NCI-H2081 treated with DMSO at 0.1 percent for 48 hours (cell line): Measurements from ENCODE around the gene CALR3.
"Not testable (repeated sequence)": the region's sequence is repeated elsewhere in the genome, so short reads cannot be mapped to it uniquely, and the experiment has no call there.

Experiments used
- DNase-seq: peaks from one replicate; lab custom pipeline; 2025; lab: John Stamatoyannopoulos, UW

CALR3 gene, protein sequence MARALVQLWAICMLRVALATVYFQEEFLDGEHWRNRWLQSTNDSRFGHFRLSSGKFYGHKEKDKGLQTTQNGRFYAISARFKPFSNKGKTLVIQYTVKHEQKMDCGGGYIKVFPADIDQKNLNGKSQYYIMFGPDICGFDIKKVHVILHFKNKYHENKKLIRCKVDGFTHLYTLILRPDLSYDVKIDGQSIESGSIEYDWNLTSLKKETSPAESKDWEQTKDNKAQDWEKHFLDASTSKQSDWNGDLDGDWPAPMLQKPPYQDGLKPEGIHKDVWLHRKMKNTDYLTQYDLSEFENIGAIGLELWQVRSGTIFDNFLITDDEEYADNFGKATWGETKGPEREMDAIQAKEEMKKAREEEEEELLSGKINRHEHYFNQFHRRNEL

GRCh38 chr19:16495982-16496612, at the start of gene CALR3, which contains the start of gene C19orf44:
TSS of gene CALR3 (minus strand) at chr19:16496167. CDS start at chr19:16496129, 38 bp downstream.
TSS of gene C19orf44 (plus strand) at chr19:16496394. CDS start at chr19:16500793, 4,399 bp downstream.
- DNase-seq, result peak; percentile 94

- no peak for DNase-seq
These were observed 48.7 kb upstream of the CALR3 start for GRCh38 chr19:16544473-16545231.

DNA sequence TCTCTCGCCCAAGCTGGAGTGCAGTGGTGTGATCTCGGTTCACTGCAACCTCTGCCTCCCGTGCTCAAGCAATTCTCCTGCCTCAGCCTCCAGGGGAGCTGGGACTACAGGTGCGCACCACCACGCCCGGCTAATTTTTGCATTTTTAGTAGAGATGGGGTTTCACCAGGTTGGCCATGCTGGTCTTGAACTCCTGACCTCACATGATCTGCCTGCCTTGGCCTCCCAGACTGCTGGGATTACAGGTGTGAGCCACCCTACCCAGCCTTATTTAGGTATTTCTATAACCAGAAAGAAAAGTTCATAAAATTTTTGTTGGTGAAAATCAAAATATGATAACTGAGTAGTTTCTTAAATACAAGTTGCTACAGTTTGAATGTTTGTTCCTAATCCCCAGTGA, 47.8 kb upstream of the CALR3 start:
- DNase-seq, result not testable (repeated sequence)

DNA sequence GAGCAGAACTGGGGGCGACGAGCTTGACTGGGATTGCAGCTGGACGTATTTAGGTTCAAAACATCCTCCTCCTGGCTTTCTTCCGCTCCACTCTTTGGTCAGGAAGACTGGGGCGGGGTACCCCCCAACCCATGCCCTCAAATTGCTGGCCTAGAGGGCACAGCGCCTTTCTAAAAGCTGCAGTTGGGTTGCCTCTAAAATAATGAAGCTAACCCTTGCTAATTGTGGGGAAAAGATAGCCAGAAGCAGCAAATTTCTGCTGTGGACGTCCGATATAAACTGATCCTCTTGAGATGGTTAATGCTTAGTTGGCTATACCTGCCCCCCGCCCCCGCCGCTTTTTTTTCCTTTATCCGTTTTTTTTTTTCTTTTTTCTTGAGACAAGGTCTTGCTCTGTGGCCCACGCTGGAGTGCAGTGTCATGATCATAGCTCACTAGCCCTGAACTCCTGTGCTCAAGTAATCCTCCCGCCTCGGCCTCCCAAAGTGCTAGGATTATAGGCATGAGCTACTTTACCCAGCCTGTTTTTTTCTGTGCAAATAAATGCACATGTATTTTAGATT, 47.0 kb upstream of the CALR3 start:
- no peak for DNase-seq

DNA sequence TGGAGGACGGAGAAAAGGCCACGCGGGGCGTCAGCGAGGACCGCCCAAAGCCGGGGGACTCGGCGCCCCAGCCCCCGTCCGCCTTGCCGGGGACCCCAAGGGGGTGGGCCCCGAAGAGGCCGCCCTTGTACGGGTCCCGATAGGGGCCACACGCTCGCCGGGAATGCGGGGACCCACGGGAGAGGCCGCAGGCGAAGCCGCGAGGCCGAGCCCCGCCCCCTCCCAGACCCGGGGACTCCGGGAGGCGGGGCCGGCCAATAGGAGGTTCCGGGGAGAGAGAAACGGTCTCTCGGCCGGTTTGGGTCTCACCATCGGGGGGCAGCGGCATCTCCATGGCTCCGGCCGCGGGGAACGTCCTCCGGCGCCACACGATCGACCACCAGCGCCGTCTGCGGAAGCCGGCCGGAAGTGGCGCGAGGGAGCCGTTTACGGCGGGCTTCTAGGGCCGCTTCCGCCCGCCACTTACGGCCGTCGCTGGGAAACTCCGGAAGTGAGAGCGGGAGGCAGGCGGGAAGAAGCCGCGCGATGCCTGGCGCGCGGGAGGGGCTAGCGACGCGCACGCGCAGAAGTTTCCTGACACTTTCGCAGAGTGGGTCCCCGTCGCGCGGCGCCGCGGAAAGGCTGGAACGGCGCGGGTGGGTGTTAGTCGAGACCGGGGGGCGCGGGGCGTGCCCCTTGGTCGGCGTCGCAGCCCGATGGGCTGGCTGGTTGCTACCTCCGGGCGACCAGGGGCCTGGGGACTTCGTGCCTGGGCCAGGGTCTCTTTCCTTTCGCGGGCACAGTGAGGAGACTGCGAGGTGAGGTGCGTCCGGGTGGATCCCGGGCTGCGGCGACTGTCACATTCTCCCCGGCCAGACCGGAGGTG, 46.3 kb upstream of the CALR3 start, which contains the start of gene CHERP:
CHERP (minus strand) TSS at position 393 of the 865 bp plus-strand sequence; CDS start at position 334, 59 bp downstream.
- DNase-seq, result peak; percentile 43

DNA sequence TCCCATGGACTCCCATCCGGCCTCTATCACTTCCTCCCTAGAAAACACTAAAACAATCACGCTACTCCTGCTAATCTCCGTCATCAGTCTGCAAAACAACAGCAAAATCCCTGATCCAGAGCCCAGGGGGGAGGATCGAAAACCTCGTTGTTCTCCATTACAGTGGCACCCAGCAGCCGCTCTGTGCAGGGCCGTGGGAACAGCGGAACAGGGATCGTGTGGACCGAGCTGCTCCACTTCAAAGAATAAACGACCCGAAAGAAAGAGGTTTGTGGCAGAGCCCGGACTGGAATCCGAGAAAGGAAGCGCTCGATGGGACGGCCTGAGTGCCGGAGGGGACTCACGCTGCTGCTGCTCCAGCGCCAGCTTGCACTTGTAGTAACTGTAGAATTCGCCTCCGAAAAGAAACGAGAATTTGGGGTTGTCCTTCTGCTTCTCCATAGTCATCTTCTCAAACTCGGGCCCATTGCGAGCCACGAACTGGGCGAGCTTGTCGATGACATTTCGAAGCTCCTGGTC, 45.6 kb upstream of the CALR3 start:
- DNase-seq, result no peak

- DNase-seq, result no peak
These were observed 45.0 kb upstream of the CALR3 start for GRCh38 chr19:16540948-16541347.

DNA sequence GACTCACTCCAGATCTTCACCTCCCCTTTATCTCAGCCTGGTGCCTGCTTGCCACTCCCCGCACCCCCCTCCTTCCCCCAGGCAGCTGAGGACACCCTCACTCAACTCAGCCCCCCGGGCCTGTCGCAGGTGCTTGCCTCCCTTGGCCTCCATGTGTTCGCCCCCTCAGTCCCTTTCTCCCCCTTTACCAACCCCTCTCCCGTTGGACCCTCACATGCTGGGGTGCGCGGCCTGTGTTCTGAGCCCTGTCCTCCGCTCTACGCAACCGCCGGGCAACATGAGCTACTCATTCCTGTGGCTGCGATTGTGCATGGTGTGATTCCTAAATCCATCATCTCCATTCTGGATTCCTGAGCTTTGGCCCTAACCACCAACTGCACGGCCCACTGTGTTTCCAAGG, 41.1 kb upstream of the CALR3 start:
- DNase-seq, result no peak

- DNase-seq, result no peak
These were observed 40.2 kb upstream of the CALR3 start for GRCh38 chr19:16536130-16536529.

DNA sequence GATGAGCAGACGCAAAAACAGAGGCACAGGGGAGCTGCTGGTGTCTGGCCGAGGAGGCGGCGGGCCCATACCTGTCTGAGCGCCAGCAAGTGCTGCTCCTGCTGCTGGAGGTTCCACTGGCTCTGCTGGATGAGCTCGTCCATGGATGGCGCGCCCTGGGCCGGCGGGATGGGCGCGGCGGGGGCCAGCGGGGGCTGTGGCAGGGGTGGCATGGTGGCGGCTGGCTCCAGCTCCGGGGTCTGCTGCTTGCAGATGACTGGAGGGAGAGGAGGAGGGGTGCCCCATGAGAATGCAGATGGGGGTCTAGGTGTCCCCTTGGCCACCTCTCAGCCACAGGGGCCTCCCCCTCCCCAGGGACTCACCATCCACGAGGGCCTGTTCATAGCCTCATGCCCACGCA, 39.4 kb upstream of the CALR3 start:
- DNase-seq, result no peak

DNA sequence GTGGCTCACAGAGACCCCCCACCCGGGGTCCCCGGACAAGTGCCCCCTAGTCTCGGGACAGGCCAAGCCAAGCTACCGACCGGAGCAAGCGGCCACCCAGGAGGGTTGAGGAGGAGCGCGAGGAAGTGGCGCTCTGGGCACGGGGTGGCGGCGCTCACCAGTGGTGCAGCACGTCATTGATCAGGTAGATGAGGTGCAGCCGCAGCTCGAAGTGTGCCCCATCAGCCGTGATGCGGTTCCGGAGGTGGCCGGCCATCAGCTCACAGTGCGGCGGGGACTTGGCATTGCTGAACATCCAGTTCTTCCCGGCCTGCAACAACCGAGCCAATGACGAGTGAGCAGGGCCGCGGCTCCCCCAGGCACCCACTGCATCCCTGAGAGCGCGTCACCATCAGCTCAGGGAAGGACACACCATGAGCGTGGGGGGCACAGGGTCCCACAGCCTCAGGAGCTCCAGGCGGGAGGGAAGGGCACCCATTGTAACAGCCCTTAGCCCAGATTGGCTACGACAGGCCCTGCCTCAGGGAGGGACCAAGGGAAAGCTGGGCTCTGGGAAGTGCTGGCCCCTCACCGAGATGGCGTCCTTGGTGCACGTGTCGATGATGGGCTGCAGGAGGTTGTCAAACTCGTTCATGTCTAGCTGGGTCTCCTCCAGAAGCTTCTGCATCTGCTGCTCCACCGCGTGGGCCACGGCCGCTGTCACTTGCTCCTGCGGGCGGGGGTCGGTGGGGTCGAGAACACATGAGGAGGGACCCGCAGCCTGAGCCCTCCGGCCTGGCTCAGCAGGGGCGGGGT, 36.7 kb upstream of the CALR3 start:
- DNase-seq, result no peak

DNA sequence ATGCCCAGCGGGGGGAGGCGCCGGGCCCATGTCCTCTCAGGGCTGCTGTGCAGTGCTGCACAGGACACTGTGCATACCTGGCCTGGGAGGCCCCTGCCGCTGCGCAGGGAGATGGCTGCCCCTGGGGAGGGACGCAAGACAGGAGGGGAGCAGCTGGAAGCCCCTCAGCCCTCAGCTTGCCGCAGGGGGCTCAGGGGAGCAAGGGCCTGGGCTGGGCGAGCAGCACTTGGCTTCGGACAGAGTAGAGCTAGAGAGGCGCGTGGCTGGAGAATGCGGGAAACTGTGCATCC, 35.4 kb upstream of the CALR3 start:
- DNase-seq, result no peak

GRCh38 chr19:16530540-16531379, 34.8 kb upstream of the CALR3 start:
- no peak for DNase-seq

GRCh38 chr19:16529466-16530144, 33.6 kb upstream of the CALR3 start:
- DNase-seq, result no peak

- no peak for DNase-seq
These were observed 32.1 kb upstream of the CALR3 start for GRCh38 chr19:16527971-16528521.

GRCh38 chr19:16527334-16527935, 31.5 kb upstream of the CALR3 start:
- no peak for DNase-seq

- no peak for DNase-seq
These were observed 29.9 kb upstream of the CALR3 start for GRCh38 chr19:16525751-16526481.
